H1 (cell line): Measurements from ENCODE around the gene PPP2R2B.

Experiments used
- POLR2A ChIP-seq, 2 experiments: IDR thresholded peaks; 1 replicate in 1 of 2; 2 replicates in 1 of 2; pipeline ENCODE4 v1.6.1; 2011; ENCODE audit warnings: low read depth in 2 of 2, low read length in 2 of 2, mild to moderate bottlenecking in 2 of 2; ENCODE audit errors: control extremely low read depth in 1 of 2
- TAF1 ChIP-seq: IDR thresholded peaks from 2 replicates; pipeline ENCODE4 v1.6.1; 2011; ENCODE audit warnings: mild to moderate bottlenecking, low read depth, low read length
- TF ChIP-seq, protein P1 (sequence below), 3 experiments: IDR thresholded peaks; 1 replicate in 2 of 3; 2 replicates in 1 of 3; pipeline versions ENCODE4 v1.5.1 to v1.6.1; 2011; ENCODE audit warnings: low read length in 3 of 3, mild to moderate bottlenecking in 3 of 3, inconsistent platforms in 2 of 3, low read depth in 1 of 3, moderate library complexity in 1 of 3; ENCODE audit not compliant: insufficient read depth in 1 of 3; ENCODE audit errors: control extremely low read depth in 1 of 3

- TF ChIP-seq POLR2A (IDR thresholded peaks at IDR 0.05; ENCODE audit: control extremely low read depth in 1 of 2, low read depth in 2 of 2, low read length in 2 of 2) (no peak), TAF1 (no peak)
- TF ChIP-seq, protein P1, sequence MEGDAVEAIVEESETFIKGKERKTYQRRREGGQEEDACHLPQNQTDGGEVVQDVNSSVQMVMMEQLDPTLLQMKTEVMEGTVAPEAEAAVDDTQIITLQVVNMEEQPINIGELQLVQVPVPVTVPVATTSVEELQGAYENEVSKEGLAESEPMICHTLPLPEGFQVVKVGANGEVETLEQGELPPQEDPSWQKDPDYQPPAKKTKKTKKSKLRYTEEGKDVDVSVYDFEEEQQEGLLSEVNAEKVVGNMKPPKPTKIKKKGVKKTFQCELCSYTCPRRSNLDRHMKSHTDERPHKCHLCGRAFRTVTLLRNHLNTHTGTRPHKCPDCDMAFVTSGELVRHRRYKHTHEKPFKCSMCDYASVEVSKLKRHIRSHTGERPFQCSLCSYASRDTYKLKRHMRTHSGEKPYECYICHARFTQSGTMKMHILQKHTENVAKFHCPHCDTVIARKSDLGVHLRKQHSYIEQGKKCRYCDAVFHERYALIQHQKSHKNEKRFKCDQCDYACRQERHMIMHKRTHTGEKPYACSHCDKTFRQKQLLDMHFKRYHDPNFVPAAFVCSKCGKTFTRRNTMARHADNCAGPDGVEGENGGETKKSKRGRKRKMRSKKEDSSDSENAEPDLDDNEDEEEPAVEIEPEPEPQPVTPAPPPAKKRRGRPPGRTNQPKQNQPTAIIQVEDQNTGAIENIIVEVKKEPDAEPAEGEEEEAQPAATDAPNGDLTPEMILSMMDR (IDR thresholded peaks at IDR 0.05; ENCODE audit: control extremely low read depth in 1 of 3, insufficient read depth in 1 of 3, low read depth in 1 of 3, low read length in 3 of 3), result no peak
These were observed 10.6 kb upstream of the PPP2R2B start for GRCh38 chr5:146889169-146889568.
